Keratinocyte (primary cell): Measurements from ENCODE around the gene PPM1M. TPM values are rescaled to one million over a fixed set of nuclear protein-coding genes. Genes with fewer than 3 reads are reported as not detected.

ENCODE experiments used
- DNase-seq: peaks from one replicate; pipeline ENCODE4 v3.0.0-alpha.2; 2011; ENCODE audit warnings: low read depth, missing footprints, low spot score
- FAIRE-seq: peaks from 2 replicates; lab custom pipeline; 2011; peaks lifted over from hg19 to GRCh38; lab: Jason Lieb, UNC
- H2AFZ ChIP-seq: 2 replicates; pipeline ENCODE4 v1.6.0; 2012; ENCODE audit warnings: low read length, control low read depth, inconsistent platforms; ENCODE audit not compliant: control insufficient read depth
- H3K27ac ChIP-seq: 2 replicates; pipeline ENCODE4 v1.5.1; 2011; ENCODE audit warnings: low read length; ENCODE audit not compliant: control insufficient read depth, insufficient read depth
- H3K27me3 ChIP-seq: 3 replicates; pipeline ENCODE4 v1.6.0; 2011; ENCODE audit warnings: low read length; ENCODE audit not compliant: control insufficient read depth, insufficient read depth; ENCODE audit errors: extremely low read depth
- H3K36me3 ChIP-seq, 2 experiments: 2 replicates in 1 of 2; 3 replicates in 1 of 2; pipeline ENCODE4 v1.5.1; 2011; ENCODE audit warnings: low read length in 2 of 2, mild to moderate bottlenecking in 1 of 2; ENCODE audit not compliant: control insufficient read depth in 2 of 2, insufficient read depth in 2 of 2; ENCODE audit errors: extremely low read depth in 1 of 2
- H3K4me1 ChIP-seq: 3 replicates; pipeline ENCODE4 v1.5.1; 2011; ENCODE audit warnings: low read length; ENCODE audit not compliant: control insufficient read depth, insufficient read depth; ENCODE audit errors: extremely low read depth
- H3K4me2 ChIP-seq: 3 replicates; pipeline ENCODE4 v1.6.0; 2011; ENCODE audit warnings: low read depth, low read length; ENCODE audit not compliant: control insufficient read depth, insufficient read depth; ENCODE audit errors: extremely low read depth
- H3K4me3 ChIP-seq, 3 experiments: fragments of 200-600 bp in 1 of 3; sonication (generic) in 1 of 3; 2 replicates in 2 of 3; 3 replicates in 1 of 3; pipeline ENCODE4 v1.5.1; 2011 to 2016; ENCODE audit warnings: low read length in 3 of 3, mild to moderate bottlenecking in 3 of 3, control low read depth in 2 of 3, inconsistent platforms in 1 of 3, low read depth in 1 of 3, mixed read lengths in 1 of 3, mixed run types in 1 of 3, moderate library complexity in 1 of 3; ENCODE audit not compliant: control insufficient read depth in 2 of 3, insufficient read depth in 2 of 3; ENCODE audit errors: extremely low read depth in 1 of 3
- H3K79me2 ChIP-seq: 2 replicates; pipeline ENCODE4 v1.6.0; 2012; ENCODE audit warnings: low read length; ENCODE audit not compliant: control insufficient read depth, insufficient read depth
- H3K9ac ChIP-seq: 3 replicates; pipeline ENCODE4 v1.6.0; 2011; ENCODE audit warnings: low read length; ENCODE audit not compliant: control insufficient read depth, insufficient read depth; ENCODE audit errors: extremely low read depth
- H3K9me1 ChIP-seq: 3 replicates; pipeline ENCODE4 v1.6.0; 2011; ENCODE audit warnings: low read length; ENCODE audit not compliant: control insufficient read depth, insufficient read depth; ENCODE audit errors: extremely low read depth
- H3K9me3 ChIP-seq: 2 replicates; pipeline ENCODE4 v1.5.1; 2012; ENCODE audit warnings: low read depth, low read length; ENCODE audit not compliant: control insufficient read depth
- H4K20me1 ChIP-seq: 3 replicates; pipeline ENCODE4 v1.6.0; 2011; ENCODE audit warnings: low read length; ENCODE audit not compliant: control insufficient read depth, insufficient read depth; ENCODE audit errors: extremely low read depth
- CTCF ChIP-seq, 3 experiments: IDR thresholded peaks in 1 of 3; conservative IDR thresholded peaks in 1 of 3; optimal IDR thresholded peaks in 1 of 3; 2 replicates in 2 of 3; 3 replicates in 1 of 3; pipeline versions ENCODE3 to v1.5.1; 2011; ENCODE audit warnings: low read length in 3 of 3, mild to moderate bottlenecking in 3 of 3, moderate library complexity in 2 of 3, control low read depth in 1 of 3, inconsistent platforms in 1 of 3; ENCODE audit not compliant: insufficient read depth in 2 of 3; ENCODE audit errors: extremely low read depth in 1 of 3
- EZH2 ChIP-seq: IDR thresholded peaks from one replicate; pipeline ENCODE4 v1.6.1; 2012; ENCODE audit warnings: inconsistent platforms, mild to moderate bottlenecking, low read length, moderate library complexity
- dilution Hi-C: fragments of 300-500 bp; cut with MboI; formaldehyde crosslinking; loops from one replicate; pipeline ENCODE4 v1.7.0; 2020; ENCODE audit warnings: low sequenced_read_pairs; ENCODE audit not compliant: extremely low pct_ligation_motif_present
- polyA plus RNA-seq, 5 experiments: library from polyadenylated mRNA; depleted of rRNA in 3 of 5; stranded (reverse) in 3 of 5; stranded (forward) in 1 of 5; unstranded in 1 of 5; fragments of >200 nt; gene quantifications; 1 replicate in 1 of 5; 2 replicates in 3 of 5; 3 replicates in 1 of 5; pipeline versions ENCODE4 v1.2.1 to v1.2.3, GENCODE V29; 2011 to 2012; ENCODE audit warnings: missing spikeins in 2 of 5, low read depth in 1 of 5, low replicate concordance in 1 of 5
- small RNA-seq, 3 experiments: library from RNA; depleted of rRNA; stranded (forward); fragments of <200 nt; gene quantifications; one replicate each; pipeline ENCODE3, GENCODE V24; 2012; ENCODE audit warnings: low read depth in 3 of 3, low replicate concordance in 1 of 3; ENCODE audit not compliant: insufficient read length in 3 of 3

PPM1M gene
- polyA plus RNA-seq, 1 donor (not counting 4 experiments of a cell fraction or from before 2014, with no cell fraction given): 6.4 TPM

GRCh38 chr3:52298149-52299098, 52.9 kb downstream of the PPM1M start:
- FAIRE-seq: no peak
- Histone ChIP-seq H3K79me2 (no peaks in the 10 kb centered on the region), H3K4me1 (peaks cover 10% of the 10 kb centered on the region), H3K27me3 (no peaks in the 10 kb centered on the region), H3K4me2 (no peak overlapping the region), H3K27ac (no peak overlapping the region), H3K9ac (no peak overlapping the region), H4K20me1 (no peaks in the 10 kb centered on the region), H3K36me3 (peaks cover 3 to 4% of the 10 kb centered on the region in 2 experiments), H3K4me3 (no peak overlapping the region), H3K9me3 (no peaks in the 10 kb centered on the region), H2AFZ (no peak overlapping the region), H3K9me1 (no peaks in the 10 kb centered on the region)
- no peak for DNase-seq
- dilution Hi-C loops: no loop called here
- no peak for TF ChIP-seq CTCF (optimal IDR thresholded peaks at IDR 0.05 in 1 of 3, IDR thresholded peaks at IDR 0.05 in 1 of 3, conservative IDR thresholded peaks at IDR 0.05 in 1 of 3; ENCODE audit: extremely low read depth in 1 of 3, insufficient read depth in 2 of 3, low read length in 3 of 3)
- TF ChIP-seq EZH2: no peak

- H3K27ac ChIP-seq: no peak overlapping the region
- H3K4me1 ChIP-seq: peaks cover 10% of the 10 kb centered on the region
- no peak overlapping the region for H3K9ac ChIP-seq
- no peak overlapping the region for H3K4me3 ChIP-seq
- H3K9me3 ChIP-seq: no peaks in the 10 kb centered on the region
- no peaks in the 10 kb centered on the region for H4K20me1 ChIP-seq
- no peak for DNase-seq
- no peak overlapping the region for H3K4me2 ChIP-seq
- no peaks in the 10 kb centered on the region for H3K79me2 ChIP-seq
- H3K27me3 ChIP-seq: no peaks in the 10 kb centered on the region
- dilution Hi-C loops: no loop called here
- H3K36me3 ChIP-seq: no peaks in the 10 kb centered on the region
- TF ChIP-seq EZH2 (no peak), CTCF (optimal IDR thresholded peaks at IDR 0.05 in 1 of 3, IDR thresholded peaks at IDR 0.05 in 1 of 3, conservative IDR thresholded peaks at IDR 0.05 in 1 of 3; ENCODE audit: extremely low read depth in 1 of 3, insufficient read depth in 2 of 3, low read length in 3 of 3) (no peak)
- no peaks in the 10 kb centered on the region for H3K9me1 ChIP-seq
- no peak overlapping the region for H2AFZ ChIP-seq
- FAIRE-seq: no peak
Measured at GRCh38 chr3:52299247-52299878, 53.8 kb downstream of the PPM1M start.

Small RNAs within 50 kb of the gene (small RNA-seq; reads per million reads assigned to genes)
- 0 reads per million in 3 experiments for gene MIR135A1
- 6,694 to 105,579 (median 95,772) reads per million in 3 experiments for gene MIRLET7G

Other genes starting within 250 kb of the PPM1M start
- 1,648 to 2,317 TPM (median 2,262 TPM) in 3 replicates for gene RPL29, start 249.9 kb upstream of the PPM1M start, polyA plus RNA-seq
- 103 to 172 TPM (median 121 TPM) in 3 replicates for gene DUSP7, start 189.2 kb upstream of the PPM1M start, polyA plus RNA-seq
- gene POC1A, start 91.3 kb upstream of the PPM1M start, polyA plus RNA-seq: 7.2 to 11.5 TPM (median 11.3 TPM) in 3 replicates
- 54.6 to 109 TPM (median 74.1 TPM) in 3 replicates for gene ALAS1, start 47.6 kb upstream of the PPM1M start, polyA plus RNA-seq
- gene TLR9, start 20.1 kb upstream of the PPM1M start, polyA plus RNA-seq: not detected in 3 replicates
- gene TWF2, start 6.6 kb upstream of the PPM1M start, polyA plus RNA-seq: 70.4 to 113 TPM (median 77.0 TPM) in 3 replicates
- 53.1 to 75.1 TPM (median 74.4 TPM) in 3 replicates for gene WDR82, start 32.9 kb downstream of the PPM1M start, polyA plus RNA-seq
- 4.9 to 5.7 TPM (median 5.0 TPM) in 3 replicates for gene GLYCTK, start 42.1 kb downstream of the PPM1M start, polyA plus RNA-seq
- 0.33 to 1.1 TPM (median 0.70 TPM) in 3 replicates for gene DNAH1, start 70.6 kb downstream of the PPM1M start, polyA plus RNA-seq
- gene BAP1, start 164.2 kb downstream of the PPM1M start, polyA plus RNA-seq: 97.8 to 119 TPM (median 100 TPM) in 3 replicates
- 9.3 to 10.3 TPM (median 9.3 TPM) in 3 replicates for gene PHF7, start 164.9 kb downstream of the PPM1M start, polyA plus RNA-seq
- 0.03 to 0.14 TPM (median 0.07 TPM) in 3 replicates for gene SEMA3G, start 199.3 kb downstream of the PPM1M start, polyA plus RNA-seq
- gene TNNC1, start 208.3 kb downstream of the PPM1M start, polyA plus RNA-seq: 0.22 to 0.35 TPM (median 0.33 TPM) in 3 replicates
- gene NISCH, start 209.8 kb downstream of the PPM1M start, polyA plus RNA-seq: 48.1 to 65.6 TPM (median 48.4 TPM) in 3 replicates
- 0.02 TPM in 1 of 3 replicates, not detected in the others for gene STAB1, start 249.6 kb downstream of the PPM1M start, polyA plus RNA-seq